ENCODE results near the gene IQSEC3.

The IQSEC3 gene

GRCh38 chr12:102879-103168 is 36.3 kb downstream of the IQSEC3 start:
- TF ChIP-seq CTCF (IDR thresholded peaks at IDR 0.05; ENCODE audit: low read depth, low read length): no peak
- H3K4me3 ChIP-seq (ENCODE audit: low read depth, low read length): no peak overlapping the region

GRCh38 chr12:103169-103981 is 36.8 kb downstream of the IQSEC3 start:
- H3K4me3 ChIP-seq (ENCODE audit: low read depth, low read length): no peak overlapping the region
- TF ChIP-seq CTCF (IDR thresholded peaks at IDR 0.05; ENCODE audit: low read depth, low read length): no peak

DNA sequence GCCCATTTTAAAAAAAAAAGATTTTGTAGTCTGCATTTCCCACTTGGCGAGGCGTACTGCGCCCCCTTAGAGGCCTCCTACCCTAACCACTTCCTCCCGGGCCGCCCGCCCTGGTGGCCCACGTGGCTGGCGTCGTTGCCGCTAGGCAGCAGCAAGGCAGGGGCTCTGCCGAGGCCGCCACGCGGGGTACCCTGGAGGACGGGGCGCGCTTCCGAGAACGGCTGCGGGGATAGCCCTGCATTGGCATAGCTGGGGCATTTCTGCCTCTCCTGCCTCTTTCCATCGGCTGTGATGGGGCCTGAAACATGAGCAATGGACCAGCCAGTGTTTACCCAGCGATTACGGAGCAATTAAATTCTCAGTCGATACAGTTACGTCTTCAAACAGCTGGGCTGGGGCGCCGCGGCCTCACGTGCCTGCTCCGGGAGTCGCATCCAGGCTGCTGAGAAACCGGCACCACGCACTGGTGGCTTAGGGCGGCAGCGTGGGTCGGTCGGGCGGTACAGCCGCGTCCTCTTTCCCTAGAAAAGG is 38.0 kb downstream of the IQSEC3 start:
- no peak overlapping the region for H3K4me3 ChIP-seq (ENCODE audit: low read depth, low read length)
- TF ChIP-seq CTCF (IDR thresholded peaks at IDR 0.05; ENCODE audit: low read depth, low read length): no peak

GRCh38 chr12:105696-106095 is 39.1 kb downstream of the IQSEC3 start:
- no peak overlapping the region for H3K4me3 ChIP-seq (ENCODE audit: low read depth, low read length)
- TF ChIP-seq CTCF (IDR thresholded peaks at IDR 0.05; ENCODE audit: low read depth, low read length): no peak

- TF ChIP-seq CTCF (IDR thresholded peaks at IDR 0.05; ENCODE audit: low read depth, low read length): no peak
- H3K4me3 ChIP-seq (ENCODE audit: low read depth, low read length): no peak overlapping the region
These were observed 39.6 kb downstream of the IQSEC3 start for GRCh38 chr12:106118-106591.

GRCh38 chr12:108594-108993 is 42.0 kb downstream of the IQSEC3 start:
- no peak for TF ChIP-seq CTCF (IDR thresholded peaks at IDR 0.05; ENCODE audit: low read depth, low read length)
- no peak overlapping the region for H3K4me3 ChIP-seq (ENCODE audit: low read depth, low read length)

GRCh38 chr12:109446-109845 is 42.9 kb downstream of the IQSEC3 start:
- H3K4me3 ChIP-seq (ENCODE audit: low read depth, low read length): no peak overlapping the region
- TF ChIP-seq CTCF (IDR thresholded peaks at IDR 0.05; ENCODE audit: low read depth, low read length): no peak

Data from WI38 (cell line).